ENCODE data around the gene UNC119B. TPM values are rescaled to one million over a fixed set of nuclear protein-coding genes. Genes with fewer than 3 reads are reported as not detected.

Gene UNC119B
- total and polyA plus RNA-seq, 4 donors, result 3.8 to 24.8 (median 11.8) TPM

DNA sequence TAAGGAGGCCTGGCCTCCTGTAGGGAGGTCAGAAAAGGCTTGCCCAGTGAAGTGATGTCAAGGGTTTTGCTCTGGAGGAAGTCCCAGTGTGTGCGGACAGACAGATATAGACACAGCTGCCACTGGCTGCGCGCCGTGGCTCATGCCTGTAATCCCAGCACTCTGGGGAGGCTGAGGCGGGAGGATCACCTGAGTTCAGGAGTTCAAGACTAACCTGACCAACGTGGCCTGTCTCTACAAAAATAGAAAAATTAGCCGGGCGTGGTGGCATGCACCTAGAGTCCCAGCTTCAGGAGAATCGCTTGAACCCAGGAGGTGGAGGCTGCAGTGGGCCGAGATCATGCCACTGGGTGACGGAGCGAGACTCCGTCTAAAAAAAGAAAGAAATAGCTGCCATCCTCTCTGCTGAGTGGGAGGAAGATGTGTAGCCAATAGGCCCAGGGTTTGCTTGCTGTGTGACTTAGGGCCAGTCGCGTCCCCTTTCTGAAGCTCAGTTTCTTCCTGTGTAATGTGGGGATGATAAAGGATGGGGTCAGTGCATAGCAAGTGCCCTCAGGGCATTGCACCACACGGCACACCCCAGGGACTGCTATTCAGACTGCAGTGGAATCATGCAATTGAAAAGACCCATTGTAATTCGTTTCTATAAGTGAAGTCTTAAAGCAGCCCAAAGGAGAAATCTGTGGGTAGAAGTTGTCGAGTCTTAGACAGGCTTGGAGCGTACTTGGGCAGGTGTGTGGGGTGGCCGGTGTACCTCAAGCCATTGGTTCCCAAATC lies 42.0 kb upstream of the UNC119B start:
- Histone ChIP-seq H3K9ac (ENCODE audit: low read depth in 1 of 2, low read length in 2 of 2) (no peak overlapping the region), H3K4me1 (ENCODE audit: control insufficient read depth in 4 of 4, insufficient read depth in 4 of 4, low read length in 3 of 4) (no peaks in the 10 kb centered on the region), H3K27me3 (ENCODE audit: control insufficient read depth in 4 of 4, insufficient read depth in 4 of 4, low read length in 3 of 4) (no peaks in the 10 kb centered on the region), H3K36me3 (ENCODE audit: control insufficient read depth in 4 of 4, insufficient read depth in 3 of 4, low read depth in 1 of 4, low read length in 3 of 4) (no peaks in the 10 kb centered on the region), H3K4me3 (ENCODE audit: low read depth in 1 of 3, low read length in 3 of 3) (no peak overlapping the region), H3K9me3 (ENCODE audit: control insufficient read depth in 4 of 4, low read length in 3 of 4) (no peaks in the 10 kb centered on the region), H3K27ac (ENCODE audit: low read depth in 1 of 2, low read length in 2 of 2) (no peak overlapping the region)
- DNase-seq (ENCODE audit: low spot score), result no peak
- 90% methylated on average over 20 of the region's 20 CpGs for WGBS
- TF ChIP-seq RAD21 (IDR thresholded peaks at IDR 0.05), result no peak
- TF ChIP-seq HNF4G (IDR thresholded peaks at IDR 0.05), result no peak
- TF ChIP-seq GABPA (IDR thresholded peaks at IDR 0.05 in 1 of 2, conservative IDR thresholded peaks at IDR 0.05 in 1 of 2), result no peak
- TF ChIP-seq CTCF (IDR thresholded peaks at IDR 0.05; ENCODE audit: low read depth, low read length, missing input control), result no peak
- TF ChIP-seq NR2F2 (IDR thresholded peaks at IDR 0.05), result no peak
- TF ChIP-seq, protein P1, sequence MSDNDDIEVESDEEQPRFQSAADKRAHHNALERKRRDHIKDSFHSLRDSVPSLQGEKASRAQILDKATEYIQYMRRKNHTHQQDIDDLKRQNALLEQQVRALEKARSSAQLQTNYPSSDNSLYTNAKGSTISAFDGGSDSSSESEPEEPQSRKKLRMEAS (IDR thresholded peaks at IDR 0.05), result no peak
- no peak for TF ChIP-seq FOXA2 (IDR thresholded peaks at IDR 0.05)
- no peak for TF ChIP-seq HNF4A (conservative IDR thresholded peaks at IDR 0.05)
- TF ChIP-seq EGR1 (IDR thresholded peaks at IDR 0.05; ENCODE audit: low read depth in 2 of 2), result no peak
- TF ChIP-seq, protein P2, sequence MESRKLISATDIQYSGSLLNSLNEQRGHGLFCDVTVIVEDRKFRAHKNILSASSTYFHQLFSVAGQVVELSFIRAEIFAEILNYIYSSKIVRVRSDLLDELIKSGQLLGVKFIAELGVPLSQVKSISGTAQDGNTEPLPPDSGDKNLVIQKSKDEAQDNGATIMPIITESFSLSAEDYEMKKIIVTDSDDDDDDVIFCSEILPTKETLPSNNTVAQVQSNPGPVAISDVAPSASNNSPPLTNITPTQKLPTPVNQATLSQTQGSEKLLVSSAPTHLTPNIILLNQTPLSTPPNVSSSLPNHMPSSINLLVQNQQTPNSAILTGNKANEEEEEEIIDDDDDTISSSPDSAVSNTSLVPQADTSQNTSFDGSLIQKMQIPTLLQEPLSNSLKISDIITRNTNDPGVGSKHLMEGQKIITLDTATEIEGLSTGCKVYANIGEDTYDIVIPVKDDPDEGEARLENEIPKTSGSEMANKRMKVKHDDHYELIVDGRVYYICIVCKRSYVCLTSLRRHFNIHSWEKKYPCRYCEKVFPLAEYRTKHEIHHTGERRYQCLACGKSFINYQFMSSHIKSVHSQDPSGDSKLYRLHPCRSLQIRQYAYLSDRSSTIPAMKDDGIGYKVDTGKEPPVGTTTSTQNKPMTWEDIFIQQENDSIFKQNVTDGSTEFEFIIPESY (IDR thresholded peaks at IDR 0.05), result no peak
- TF ChIP-seq FOXA1 (IDR thresholded peaks at IDR 0.05), result no peak
- TF ChIP-seq RXRA (IDR thresholded peaks at IDR 0.05), result no peak
- TF ChIP-seq JUND (IDR thresholded peaks at IDR 0.05), result no peak
- TF ChIP-seq SP1 (IDR thresholded peaks at IDR 0.05), result no peak
- TF ChIP-seq, protein P3, sequence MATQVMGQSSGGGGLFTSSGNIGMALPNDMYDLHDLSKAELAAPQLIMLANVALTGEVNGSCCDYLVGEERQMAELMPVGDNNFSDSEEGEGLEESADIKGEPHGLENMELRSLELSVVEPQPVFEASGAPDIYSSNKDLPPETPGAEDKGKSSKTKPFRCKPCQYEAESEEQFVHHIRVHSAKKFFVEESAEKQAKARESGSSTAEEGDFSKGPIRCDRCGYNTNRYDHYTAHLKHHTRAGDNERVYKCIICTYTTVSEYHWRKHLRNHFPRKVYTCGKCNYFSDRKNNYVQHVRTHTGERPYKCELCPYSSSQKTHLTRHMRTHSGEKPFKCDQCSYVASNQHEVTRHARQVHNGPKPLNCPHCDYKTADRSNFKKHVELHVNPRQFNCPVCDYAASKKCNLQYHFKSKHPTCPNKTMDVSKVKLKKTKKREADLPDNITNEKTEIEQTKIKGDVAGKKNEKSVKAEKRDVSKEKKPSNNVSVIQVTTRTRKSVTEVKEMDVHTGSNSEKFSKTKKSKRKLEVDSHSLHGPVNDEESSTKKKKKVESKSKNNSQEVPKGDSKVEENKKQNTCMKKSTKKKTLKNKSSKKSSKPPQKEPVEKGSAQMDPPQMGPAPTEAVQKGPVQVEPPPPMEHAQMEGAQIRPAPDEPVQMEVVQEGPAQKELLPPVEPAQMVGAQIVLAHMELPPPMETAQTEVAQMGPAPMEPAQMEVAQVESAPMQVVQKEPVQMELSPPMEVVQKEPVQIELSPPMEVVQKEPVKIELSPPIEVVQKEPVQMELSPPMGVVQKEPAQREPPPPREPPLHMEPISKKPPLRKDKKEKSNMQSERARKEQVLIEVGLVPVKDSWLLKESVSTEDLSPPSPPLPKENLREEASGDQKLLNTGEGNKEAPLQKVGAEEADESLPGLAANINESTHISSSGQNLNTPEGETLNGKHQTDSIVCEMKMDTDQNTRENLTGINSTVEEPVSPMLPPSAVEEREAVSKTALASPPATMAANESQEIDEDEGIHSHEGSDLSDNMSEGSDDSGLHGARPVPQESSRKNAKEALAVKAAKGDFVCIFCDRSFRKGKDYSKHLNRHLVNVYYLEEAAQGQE (IDR thresholded peaks at IDR 0.05), result no peak
- no peak for TF ChIP-seq ATF3 (IDR thresholded peaks at IDR 0.05)
- no peak for TF ChIP-seq TAF1 (conservative IDR thresholded peaks at IDR 0.05)

All from liver (tissue), 9 donors.